ENCODE measurements around the gene MIEF2. TPM values are rescaled to one million over a fixed set of nuclear protein-coding genes. Genes with fewer than 3 reads are reported as not detected.
A peak's percentile ranks its signal among the peaks of the same experiment; 100 is the strongest.

MIEF2 gene
- total RNA-seq, 1 donor from 2014 or later = 7.4 TPM

DNA sequence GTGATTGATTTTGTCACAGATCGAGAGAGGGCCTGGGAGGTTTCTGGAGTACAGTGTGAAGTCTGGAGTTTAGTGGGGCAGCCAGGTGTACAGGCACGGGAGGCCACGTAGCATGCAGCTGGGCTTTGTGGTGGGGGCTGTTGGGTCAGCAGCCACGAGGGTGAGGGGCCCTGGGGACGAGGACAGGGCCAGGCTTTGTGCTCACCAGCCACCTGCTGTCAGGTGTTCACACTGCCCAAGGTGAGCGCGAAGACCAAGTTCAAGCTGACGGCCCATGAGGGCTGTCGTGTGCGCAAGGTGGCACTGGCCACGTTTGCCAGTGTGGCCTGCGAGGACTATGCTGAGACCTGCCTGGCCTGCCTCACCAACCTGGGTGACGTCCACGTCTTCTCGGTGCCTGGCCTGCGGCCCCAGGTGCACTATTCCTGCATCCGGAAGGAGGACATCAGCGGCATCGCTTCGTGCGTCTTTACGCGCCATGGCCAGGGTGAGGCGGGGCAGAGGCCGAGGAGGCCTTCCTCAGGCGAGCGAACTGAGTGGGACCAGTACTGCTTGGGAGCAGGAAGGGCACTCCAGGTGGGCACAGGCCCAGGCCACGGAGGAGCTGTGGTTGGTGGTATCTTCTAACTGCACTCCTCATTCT lies 19.1 kb upstream of the MIEF2 start:
- DNase-seq = no peak
- H3K4me1 Mint-ChIP-seq (ENCODE audit: low read depth, unreplicated experiment) = peaks cover 1% of the 10 kb centered on the region
- no peak overlapping the region for H3K27ac Mint-ChIP-seq (ENCODE audit: unreplicated experiment)
- H3K36me3 Mint-ChIP-seq (ENCODE audit: unreplicated experiment) = no peaks in the 10 kb centered on the region
- peaks cover 7% of the 10 kb centered on the region for H3K27me3 Mint-ChIP-seq (ENCODE audit: unreplicated experiment)
- H3K9me3 Mint-ChIP-seq (ENCODE audit: unreplicated experiment) = peaks cover 1% of the 10 kb centered on the region
- no peak for TF ChIP-seq CTCF (IDR thresholded peaks at IDR 0.05; ENCODE audit: partially characterized antibody, unreplicated experiment)
- H3K4me3 Mint-ChIP-seq (ENCODE audit: unreplicated experiment) = no peak overlapping the region

DNA sequence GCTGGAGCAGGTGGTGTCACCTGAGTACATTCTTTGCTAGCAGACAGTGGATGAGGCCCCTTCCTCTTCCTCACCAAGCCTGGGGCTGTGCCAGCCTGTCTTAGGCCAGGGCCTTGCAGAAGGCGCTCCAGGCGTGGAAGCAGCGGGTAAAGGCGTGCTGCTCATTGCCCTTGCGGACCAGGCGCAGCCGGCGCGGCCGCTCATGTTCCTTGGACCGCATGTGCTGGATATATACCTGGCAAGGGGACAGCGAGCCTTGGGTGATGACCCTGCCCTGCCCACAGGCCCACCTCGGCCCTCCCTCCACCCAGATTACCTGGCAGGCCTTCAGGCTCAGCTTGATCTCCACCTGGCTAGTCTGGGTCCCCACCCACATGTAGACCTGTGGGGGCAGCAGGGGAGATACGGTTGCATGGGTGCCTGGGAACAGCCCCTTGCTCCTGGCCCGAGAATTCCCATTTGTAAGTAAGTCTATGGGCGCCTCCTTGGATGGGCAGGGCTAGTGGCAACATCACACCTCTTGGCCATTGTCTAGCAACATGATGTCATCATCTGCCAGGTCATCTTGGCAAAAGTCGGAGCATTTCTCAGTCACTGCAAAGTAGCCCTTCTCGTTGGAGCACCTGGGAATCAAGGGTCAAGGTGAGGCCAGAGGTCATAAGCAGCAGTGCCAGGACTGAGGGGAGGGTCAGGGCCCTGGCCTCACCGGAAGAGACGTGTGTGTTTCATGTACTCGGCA lies 15.3 kb upstream of the MIEF2 start:
- no peak for DNase-seq
- peaks cover 12% of the 10 kb centered on the region for H3K27me3 Mint-ChIP-seq (ENCODE audit: unreplicated experiment)
- H3K9me3 Mint-ChIP-seq (ENCODE audit: unreplicated experiment) = peaks cover 8% of the 10 kb centered on the region
- no peak for TF ChIP-seq CTCF (IDR thresholded peaks at IDR 0.05; ENCODE audit: partially characterized antibody, unreplicated experiment)
- no peaks in the 10 kb centered on the region for H3K36me3 Mint-ChIP-seq (ENCODE audit: unreplicated experiment)
- no peak overlapping the region for H3K4me3 Mint-ChIP-seq (ENCODE audit: unreplicated experiment)
- peaks cover 5% of the 10 kb centered on the region for H3K4me1 Mint-ChIP-seq (ENCODE audit: low read depth, unreplicated experiment)
- no peak overlapping the region for H3K27ac Mint-ChIP-seq (ENCODE audit: unreplicated experiment)

- no peak overlapping the region for H3K27ac Mint-ChIP-seq (ENCODE audit: unreplicated experiment)
- no peaks in the 10 kb centered on the region for H3K36me3 Mint-ChIP-seq (ENCODE audit: unreplicated experiment)
- peaks cover 6% of the 10 kb centered on the region for H3K4me1 Mint-ChIP-seq (ENCODE audit: low read depth, unreplicated experiment)
- H3K9me3 Mint-ChIP-seq (ENCODE audit: unreplicated experiment) = peaks cover 8% of the 10 kb centered on the region
- H3K27me3 Mint-ChIP-seq (ENCODE audit: unreplicated experiment) = peaks cover 15% of the 10 kb centered on the region
- no peak for TF ChIP-seq CTCF (IDR thresholded peaks at IDR 0.05; ENCODE audit: partially characterized antibody, unreplicated experiment)
- no peak for DNase-seq
- H3K4me3 Mint-ChIP-seq (ENCODE audit: unreplicated experiment) = peak overlapping the region; percentile 52
Observed at GRCh38 chr17:18246109-18246725, 14.2 kb upstream of the MIEF2 start.

- Mint-ChIP-seq H3K36me3 (ENCODE audit: unreplicated experiment) (no peaks in the 10 kb centered on the region), H3K27me3 (ENCODE audit: unreplicated experiment) (peaks cover 15% of the 10 kb centered on the region), H3K9me3 (ENCODE audit: unreplicated experiment) (peaks cover 8% of the 10 kb centered on the region), H3K27ac (ENCODE audit: unreplicated experiment) (peak overlapping the region; percentile 82), H3K4me3 (ENCODE audit: unreplicated experiment) (peak overlapping the region; percentile 76), H3K4me1 (ENCODE audit: low read depth, unreplicated experiment) (peaks cover 7% of the 10 kb centered on the region)
- TF ChIP-seq CTCF (IDR thresholded peaks at IDR 0.05; ENCODE audit: partially characterized antibody, unreplicated experiment) = no peak
- peak; percentile 85 for DNase-seq
Observed at GRCh38 chr17:18246880-18247612, 13.4 kb upstream of the MIEF2 start.

Measured in glutamatergic neuron (in vitro differentiated cells).